HepG2 (cell line): Measurements from ENCODE around the gene CMYA5.

Experiments used
- DNMT3B ChIP-seq: conservative IDR thresholded peaks from 2 replicates; pipeline ENCODE4 v1.6.1; 2016; ENCODE audit warnings: missing biosample characterization, control low read depth
- EZH2 ChIP-seq: conservative IDR thresholded peaks from 2 replicates; pipeline ENCODE4 v1.6.1; 2012; ENCODE audit warnings: mild to moderate bottlenecking, low read depth, low read length, moderate library complexity
- FOXA1 ChIP-seq, 2 experiments: fragments of 450-650 bp in 1 of 2; sonication (generic) in 1 of 2; formaldehyde crosslinking in 1 of 2; IDR thresholded peaks; 2 replicates each; pipeline versions ENCODE4 v1.4.0 to v1.6.1; 2016 to 2020; ENCODE audit warnings: missing genetic modification reagents in 1 of 2
- NFE2L1 ChIP-seq: sonication (generic); formaldehyde crosslinking; IDR thresholded peaks from 2 replicates; pipeline ENCODE4 v1.4.0; 2020; ENCODE audit warnings: missing genetic modification reagents, mild to moderate bottlenecking, borderline replicate concordance
- PHB2 ChIP-seq: fragments of 450-650 bp; IDR thresholded peaks from 2 replicates; pipeline ENCODE4 v1.6.1; 2018; ENCODE audit not compliant: partially characterized antibody
- POLR2A ChIP-seq, 2 experiments: IDR thresholded peaks; 2 replicates each; pipeline ENCODE4 v1.6.1; 2011; ENCODE audit warnings: low read depth in 2 of 2, low read length in 2 of 2, mild to moderate bottlenecking in 1 of 2, moderate library complexity in 1 of 2; ENCODE audit not compliant: insufficient read depth in 1 of 2
- ZFP37 ChIP-seq: sonication (generic); formaldehyde crosslinking; IDR thresholded peaks from 2 replicates; pipeline ENCODE4 v1.4.0; 2020; ENCODE audit warnings: missing genetic modification reagents, borderline replicate concordance
- ZNF337 ChIP-seq: sonication (generic); formaldehyde crosslinking; IDR thresholded peaks from 2 replicates; pipeline ENCODE4 v1.5.1; 2020; ENCODE audit warnings: missing genetic modification reagents, low read depth, mild to moderate bottlenecking, borderline replicate concordance
- ZNF576 ChIP-seq: sonication (generic); formaldehyde crosslinking; IDR thresholded peaks from 2 replicates; pipeline ENCODE4 v1.4.0; 2020; ENCODE audit warnings: mild to moderate bottlenecking, missing genetic modification reagents

- TF ChIP-seq POLR2A (IDR thresholded peaks at IDR 0.05; ENCODE audit: insufficient read depth in 1 of 2, low read depth in 2 of 2, low read length in 2 of 2): no peak
- TF ChIP-seq PHB2: no peak
- no peak for TF ChIP-seq DNMT3B (CRISPR knock-in tag)
- no peak for TF ChIP-seq ZFP37
- no peak for TF ChIP-seq ZNF576 (CRISPR knock-in tag)
- TF ChIP-seq NFE2L1: no peak
- TF ChIP-seq ZNF337: no peak
- TF ChIP-seq EZH2: no peak
- TF ChIP-seq FOXA1 (IDR thresholded peaks at IDR 0.05): no peak
- no peak for TF ChIP-seq FOXA1 (CRISPR knock-in tag; IDR thresholded peaks at IDR 0.05)
Measured at GRCh38 chr5:79705632-79706031, 16.0 kb downstream of the CMYA5 start.
